ENCODE data around the gene TRIM67. TPM values are rescaled to one million over a fixed set of nuclear protein-coding genes. Genes with fewer than 3 reads are reported as not detected.

The TRIM67 gene
- polyA plus RNA-seq, 2 of the 4 experiments (the other 2 are of a cell fraction) = 0.23 to 0.35 TPM

DNA sequence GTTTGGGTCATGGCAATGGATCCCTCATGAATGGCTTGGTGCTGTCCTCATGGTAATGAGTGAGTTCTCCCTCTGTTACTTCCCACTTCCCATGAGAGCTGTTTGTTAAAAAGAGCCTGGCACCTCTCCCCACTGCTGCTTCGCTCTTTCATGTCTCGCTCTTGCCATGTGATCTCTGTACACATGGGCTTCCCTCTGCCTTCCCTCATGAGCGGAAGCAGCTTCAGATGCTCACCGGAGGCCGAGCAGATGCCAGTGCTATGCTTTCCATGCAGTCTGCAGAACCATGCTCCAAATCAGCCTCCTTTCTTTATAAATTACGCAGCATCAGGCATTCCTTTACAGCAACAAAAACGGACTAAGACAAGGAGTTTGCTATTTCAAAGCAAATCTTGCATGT lies 64.3 kb downstream of the TRIM67 start:
- 81% methylated on average over 7 of the region's 7 CpGs for WGBS (ENCODE audit: missing lambda C conversion rate)
- Histone ChIP-seq H3K9me3 (no peaks in the 10 kb centered on the region), H3K4me3 (no peak overlapping the region), H3K27ac (no peak overlapping the region), H3K4me2 (no peak overlapping the region), H3K4me1 (no peaks in the 10 kb centered on the region)
- FAIRE-seq (no peak), ATAC-seq (no peak), DNase-seq (ENCODE audit: low read depth in 1 of 2, low spot score in 1 of 2) (no peak)
- TF ChIP-seq RAD21 (conservative IDR thresholded peaks at IDR 0.05 in 1 of 2, IDR thresholded peaks at IDR 0.05 in 1 of 2) (no peak), RFX5 (IDR thresholded peaks at IDR 0.05) (no peak), JUNB (IDR thresholded peaks at IDR 0.05) (no peak), TP53 (CRISPR knock-in tag; IDR thresholded peaks at IDR 0.05) (no peak), ZNF302 (CRISPR knock-in tag; IDR thresholded peaks at IDR 0.05) (no peak), CBX8 (IDR thresholded peaks at IDR 0.05) (no peak), JUN (IDR thresholded peaks at IDR 0.05) (no peak), FOSL2 (IDR thresholded peaks at IDR 0.05) (no peak), FOSL2 (CRISPR knock-in tag; IDR thresholded peaks at IDR 0.05) (no peak), HOXB13 (CRISPR knock-in tag; IDR thresholded peaks at IDR 0.05; ENCODE audit: low read depth) (no peak), RARB (CRISPR knock-in tag; IDR thresholded peaks at IDR 0.05) (no peak), FOSB (CRISPR knock-in tag; IDR thresholded peaks at IDR 0.05) (no peak)
- TF ChIP-seq, protein P1, sequence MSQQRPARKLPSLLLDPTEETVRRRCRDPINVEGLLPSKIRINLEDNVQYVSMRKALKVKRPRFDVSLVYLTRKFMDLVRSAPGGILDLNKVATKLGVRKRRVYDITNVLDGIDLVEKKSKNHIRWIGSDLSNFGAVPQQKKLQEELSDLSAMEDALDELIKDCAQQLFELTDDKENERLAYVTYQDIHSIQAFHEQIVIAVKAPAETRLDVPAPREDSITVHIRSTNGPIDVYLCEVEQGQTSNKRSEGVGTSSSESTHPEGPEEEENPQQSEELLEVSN (IDR thresholded peaks at IDR 0.05; ENCODE audit: borderline replicate concordance, low read depth) = no peak
- POLR2A ChIA-PET = no interaction called here
- CTCF ChIA-PET = interaction anchor here (0.9 to 2.4 kb wide), 4 partner anchors 8 to 425 kb away, joined by 3 to 7 read pairs (median 3); partner anchors contain the start of genes ARV1 and TTC13

DNA sequence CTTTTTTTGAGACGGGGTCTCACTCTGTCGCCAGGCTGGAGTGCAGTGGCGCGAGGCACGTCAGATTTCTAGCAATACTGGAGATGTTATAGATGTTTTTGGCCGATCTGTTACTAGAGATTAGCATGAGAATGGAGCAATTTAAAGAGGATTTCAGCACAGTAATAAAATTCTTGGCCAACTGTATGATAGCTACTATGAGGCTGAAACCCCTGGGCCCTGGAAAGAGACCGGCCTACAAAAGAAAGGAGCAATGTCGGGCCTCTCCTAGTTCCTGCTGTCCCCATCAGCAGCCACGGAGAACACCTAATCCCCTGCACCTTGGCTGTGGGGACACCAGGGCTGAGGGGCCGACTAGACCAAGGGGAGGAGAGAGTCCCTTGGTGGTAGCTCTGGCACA lies 69.7 kb downstream of the TRIM67 start:
- FAIRE-seq = no peak
- ChIA-PET CTCF (interaction anchor here (2.6 kb wide), 1 partner anchor 21 kb away, joined by 7 read pairs; no protein-coding TSS in a partner anchor), POLR2A (no interaction called here)

DNA sequence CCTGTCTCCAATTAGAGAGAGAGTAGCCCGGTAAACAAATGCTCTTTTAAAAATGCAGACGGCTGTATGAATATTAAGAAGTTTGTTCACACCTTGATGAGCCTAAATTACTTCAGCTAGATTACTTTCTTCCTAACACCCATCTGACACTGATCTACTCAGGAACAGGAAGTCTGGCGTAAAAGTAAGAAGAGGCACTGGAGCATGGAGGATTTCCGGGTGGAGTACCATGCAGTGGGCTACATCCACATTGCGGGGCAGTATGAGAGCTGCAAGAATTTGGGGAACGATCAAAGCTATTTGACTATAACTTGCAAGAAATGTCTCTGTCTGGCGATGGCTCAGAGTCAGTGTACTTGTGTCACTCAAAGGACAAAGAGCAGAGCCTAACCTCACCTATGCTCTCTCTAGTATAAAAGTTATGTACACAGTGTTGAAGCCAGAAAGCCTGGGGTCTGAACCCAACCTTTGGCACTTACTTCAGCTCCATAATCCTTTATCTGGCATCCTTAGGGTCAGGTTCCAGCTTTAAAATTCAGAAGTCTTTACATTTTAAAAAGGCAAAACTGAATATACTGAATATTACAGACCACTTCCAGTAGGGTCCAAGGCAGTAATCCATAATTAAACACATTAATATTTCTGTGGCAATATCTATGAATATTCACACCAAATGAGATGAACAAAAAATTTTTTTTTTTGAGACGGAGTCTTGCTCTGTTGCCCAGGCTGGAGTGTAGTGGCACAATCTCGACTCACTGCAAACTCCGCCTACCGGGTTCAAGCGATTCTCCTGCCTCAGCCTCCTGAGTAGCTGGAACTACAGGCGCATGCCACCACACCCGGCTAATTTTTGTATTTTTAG lies 71.2 kb downstream of the TRIM67 start:
- 93% methylated on average over 14 of the region's 14 CpGs for WGBS (ENCODE audit: missing lambda C conversion rate)
- Histone ChIP-seq H3K27ac (no peak overlapping the region), H3K4me1 (peaks cover 11% of the 10 kb centered on the region; the same call in 2 of the 3 replicates), H3K4me2 (no peak overlapping the region), H3K9me3 (no peaks in the 10 kb centered on the region), H3K4me3 (no peak overlapping the region)
- FAIRE-seq (no peak), DNase-seq (ENCODE audit: low read depth in 1 of 2, low spot score in 1 of 2) (no peak), ATAC-seq (no peak)
- no peak for TF ChIP-seq HOXB13 (CRISPR knock-in tag; IDR thresholded peaks at IDR 0.05; ENCODE audit: low read depth)
- TF ChIP-seq ZFP36 (IDR thresholded peaks at IDR 0.05; ENCODE audit: borderline replicate concordance, partially characterized antibody) = no peak
- TF ChIP-seq, protein P2, sequence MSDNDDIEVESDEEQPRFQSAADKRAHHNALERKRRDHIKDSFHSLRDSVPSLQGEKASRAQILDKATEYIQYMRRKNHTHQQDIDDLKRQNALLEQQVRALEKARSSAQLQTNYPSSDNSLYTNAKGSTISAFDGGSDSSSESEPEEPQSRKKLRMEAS (IDR thresholded peaks at IDR 0.05) = no peak
- TF ChIP-seq CBX8 (IDR thresholded peaks at IDR 0.05) = no peak
- no peak for TF ChIP-seq MAFK (IDR thresholded peaks at IDR 0.05; ENCODE audit: partially characterized antibody)
- TF ChIP-seq NR3C1 (IDR thresholded peaks at IDR 0.05) = no peak
- no peak for TF ChIP-seq JUN (IDR thresholded peaks at IDR 0.05)
- TF ChIP-seq FOXS1 (CRISPR knock-in tag; IDR thresholded peaks at IDR 0.05) = no peak
- TF ChIP-seq HOXA7 (CRISPR knock-in tag; IDR thresholded peaks at IDR 0.05) = no peak
- TF ChIP-seq PHF8 (IDR thresholded peaks at IDR 0.05; ENCODE audit: borderline replicate concordance, low read depth) = no peak
- no peak for TF ChIP-seq ZNF302 (CRISPR knock-in tag; IDR thresholded peaks at IDR 0.05)
- ChIA-PET POLR2A (no interaction called here), CTCF (interaction anchor here (1.8 to 2.6 kb wide), 2 partner anchors 10 to 22 kb away, joined by 5 to 7 read pairs; no protein-coding TSS in a partner anchor)

More for the DNA sequence above, 69.7 kb downstream of the TRIM67 start:
- TF ChIP-seq FOSL2 (IDR thresholded peaks at IDR 0.05) (no peak), FOSL2 (CRISPR knock-in tag; IDR thresholded peaks at IDR 0.05) (no peak), PHF8 (IDR thresholded peaks at IDR 0.05; ENCODE audit: borderline replicate concordance, low read depth) (no peak), KDM1A (IDR thresholded peaks at IDR 0.05; ENCODE audit: low read depth) (no peak), EP300 (IDR thresholded peaks at IDR 0.05) (no peak), SREBF2 (IDR thresholded peaks at IDR 0.05) (no peak), EHMT2 (IDR thresholded peaks at IDR 0.05; ENCODE audit: low read depth) (no peak), TFCP2L1 (CRISPR knock-in tag; IDR thresholded peaks at IDR 0.05) (no peak), FOXS1 (CRISPR knock-in tag; IDR thresholded peaks at IDR 0.05) (no peak), RARB (CRISPR knock-in tag; IDR thresholded peaks at IDR 0.05) (no peak), HDAC2 (IDR thresholded peaks at IDR 0.05) (no peak)
- TF ChIP-seq, protein P3, sequence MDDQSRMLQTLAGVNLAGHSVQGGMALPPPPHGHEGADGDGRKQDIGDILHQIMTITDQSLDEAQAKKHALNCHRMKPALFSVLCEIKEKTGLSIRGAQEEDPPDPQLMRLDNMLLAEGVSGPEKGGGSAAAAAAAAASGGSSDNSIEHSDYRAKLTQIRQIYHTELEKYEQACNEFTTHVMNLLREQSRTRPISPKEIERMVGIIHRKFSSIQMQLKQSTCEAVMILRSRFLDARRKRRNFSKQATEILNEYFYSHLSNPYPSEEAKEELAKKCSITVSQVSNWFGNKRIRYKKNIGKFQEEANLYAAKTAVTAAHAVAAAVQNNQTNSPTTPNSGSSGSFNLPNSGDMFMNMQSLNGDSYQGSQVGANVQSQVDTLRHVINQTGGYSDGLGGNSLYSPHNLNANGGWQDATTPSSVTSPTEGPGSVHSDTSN (IDR thresholded peaks at IDR 0.05) = no peak
- WGBS (ENCODE audit: missing lambda C conversion rate) = 95% methylated on average over 10 of the region's 10 CpGs
- no peak for DNase-seq (ENCODE audit: low read depth in 1 of 2, low spot score in 1 of 2)
- Histone ChIP-seq H3K4me1 (peaks cover 11% of the 10 kb centered on the region; the same call in 2 of the 3 replicates), H3K9me3 (no peaks in the 10 kb centered on the region), H3K4me2 (no peak overlapping the region), H3K4me3 (no peak overlapping the region), H3K27ac (no peak overlapping the region)
- ATAC-seq = no peak

Data from A549 (cell line).